NCI-H2029 (cell line): Measurements from ENCODE around the gene GARS1.
"Not testable (repeated sequence)": the region's sequence is repeated elsewhere in the genome, so short reads cannot be mapped to it uniquely, and the experiment has no call there.

ENCODE experiments used
- DNase-seq: peaks from one replicate; lab custom pipeline; 2025; lab: John Stamatoyannopoulos, UW

The GARS1 gene

DNA sequence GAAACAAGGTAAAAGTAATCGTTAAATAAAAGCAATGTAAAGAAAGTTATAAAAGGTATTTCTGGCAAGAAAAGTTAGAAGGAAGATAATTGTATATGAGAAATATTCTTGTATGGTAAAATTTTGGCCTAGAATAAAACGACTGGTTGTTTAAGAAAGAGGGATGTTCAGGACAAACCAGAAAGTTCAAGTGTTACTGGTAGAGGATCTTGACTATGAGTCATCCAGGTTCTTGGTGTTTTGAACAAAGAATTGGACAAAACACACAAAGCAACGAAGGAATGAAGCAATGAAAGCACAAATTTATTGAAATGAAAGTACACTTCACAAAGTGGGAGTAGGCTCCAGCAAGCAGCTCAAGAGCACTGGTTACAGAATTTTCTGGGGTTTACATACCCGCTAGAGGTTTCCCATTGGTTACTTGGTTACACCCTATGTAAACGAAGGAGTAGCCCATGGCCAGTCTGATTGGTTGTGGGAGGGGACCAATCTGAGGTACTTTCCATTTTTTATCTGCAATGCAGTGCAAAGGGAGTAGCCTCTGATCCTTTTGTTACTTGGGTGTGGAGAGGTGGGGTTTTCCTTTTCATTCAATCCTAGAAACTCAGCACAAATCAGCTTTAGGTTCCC is 22.4 kb upstream of the GARS1 start:
- no peak for DNase-seq

DNA sequence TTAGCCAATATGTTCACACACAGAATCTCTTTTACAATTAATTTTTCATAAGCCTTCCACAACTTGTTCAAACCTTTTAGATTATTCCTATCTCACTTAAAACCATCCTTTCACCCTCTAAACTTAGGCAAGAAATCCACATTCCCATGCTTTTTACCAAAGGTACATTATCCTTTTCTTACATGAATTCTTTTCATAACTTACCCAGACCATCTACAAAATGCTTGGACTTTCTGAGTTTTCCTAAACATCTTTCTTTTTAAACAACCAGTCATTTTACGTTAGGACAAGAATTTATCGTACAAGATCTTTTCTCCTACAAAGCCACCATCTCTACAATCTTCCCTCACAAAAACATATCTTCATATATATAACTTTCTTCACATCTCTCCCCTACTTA is 18.8 kb upstream of the GARS1 start:
- DNase-seq = no peak

GRCh38 chr7:30583181-30583580 is 11.5 kb upstream of the GARS1 start:
- no peak for DNase-seq

GRCh38 chr7:30584415-30584814 is 10.3 kb upstream of the GARS1 start:
- DNase-seq = no peak

DNA sequence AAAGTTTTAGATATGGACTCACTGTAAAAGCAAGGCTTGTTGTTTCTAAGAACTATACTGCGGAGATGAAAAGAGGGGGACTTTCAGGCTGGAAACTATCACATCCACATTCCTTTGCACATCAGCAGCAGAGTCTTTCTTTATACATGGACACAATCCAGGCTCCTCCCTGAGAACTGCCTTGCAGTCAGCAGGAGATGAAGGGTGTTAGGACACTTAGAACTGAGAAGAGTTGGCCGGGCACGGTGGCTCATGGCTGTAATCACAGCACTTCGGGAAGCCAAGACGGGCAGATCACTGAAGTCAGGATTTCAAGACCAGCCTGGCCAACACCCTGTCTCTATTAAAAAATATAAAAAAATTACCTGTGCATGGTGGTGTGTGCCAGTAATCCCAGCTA is 9.7 kb upstream of the GARS1 start:
- no peak for DNase-seq

- DNase-seq = no peak
These were observed 9.0 kb upstream of the GARS1 start for GRCh38 chr7:30585675-30586074.

DNA sequence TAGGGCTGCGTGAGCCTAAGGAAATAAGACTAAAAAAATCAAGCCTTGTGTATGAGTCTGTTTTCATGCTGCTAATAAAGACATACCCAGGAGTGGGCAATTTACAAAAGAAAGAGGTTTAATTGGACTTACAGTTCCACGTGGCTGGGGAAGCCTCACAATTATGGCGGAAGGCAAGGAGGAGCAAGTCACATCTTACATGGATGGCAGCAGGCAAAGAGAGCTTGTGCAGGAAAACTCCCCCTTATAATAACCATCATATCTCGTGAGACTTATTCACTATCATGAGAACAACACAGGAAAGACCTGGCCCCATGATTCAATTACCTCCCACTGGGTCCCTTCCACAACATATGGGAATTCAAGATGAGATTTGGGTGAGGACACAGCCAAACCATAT is 7.1 kb upstream of the GARS1 start:
- DNase-seq = not testable (repeated sequence)

DNA sequence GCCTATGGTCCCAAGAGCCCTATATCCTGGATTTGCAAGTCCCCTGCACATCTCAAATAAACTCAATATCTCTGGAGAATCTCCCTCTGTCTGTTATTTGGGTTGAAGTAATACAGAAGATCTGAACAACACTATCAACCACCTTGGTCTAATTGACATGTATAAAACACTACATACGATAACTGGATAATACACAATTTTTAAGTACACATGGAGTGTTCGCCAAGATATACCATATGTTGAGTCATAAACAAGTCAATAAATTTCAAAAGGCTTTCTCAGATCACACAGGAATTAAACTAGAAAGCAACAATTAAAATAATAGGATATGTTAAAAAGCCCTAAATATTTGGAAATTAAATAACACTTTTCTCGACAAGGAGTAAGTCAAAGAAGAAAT is 5.6 kb upstream of the GARS1 start:
- DNase-seq = no peak

DNA sequence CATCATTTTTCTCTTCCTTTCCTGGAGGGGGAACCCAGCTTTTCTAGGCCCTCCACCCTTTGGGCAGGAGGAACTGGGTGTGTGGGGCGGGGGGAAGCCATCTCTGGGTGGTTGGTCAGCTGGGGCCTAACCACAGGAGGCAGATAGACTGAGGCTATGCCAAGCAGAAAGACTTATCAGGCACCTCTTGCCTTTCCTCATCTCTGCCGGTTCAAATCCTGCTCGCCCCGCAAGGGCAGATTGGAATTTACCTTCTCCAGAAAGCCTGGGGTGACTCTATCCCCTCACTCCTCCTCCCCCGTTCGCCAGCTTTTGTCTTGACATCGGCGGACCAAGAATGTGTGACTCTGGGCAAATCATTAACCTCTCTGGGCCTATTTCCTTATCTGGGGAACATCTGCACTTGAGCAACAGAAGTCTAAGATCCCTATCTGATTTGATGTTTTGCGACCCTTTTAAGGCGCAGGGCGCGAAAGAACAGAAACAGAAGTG is 584 bp upstream of the GARS1 start:
- peak; percentile 8 for DNase-seq

- no peak for DNase-seq
These were observed 847 bp downstream of the GARS1 start for GRCh38 chr7:30595436-30596013.

GRCh38 chr7:30596014-30596641 is 1.4 kb downstream of the GARS1 start:
- DNase-seq = no peak

DNA sequence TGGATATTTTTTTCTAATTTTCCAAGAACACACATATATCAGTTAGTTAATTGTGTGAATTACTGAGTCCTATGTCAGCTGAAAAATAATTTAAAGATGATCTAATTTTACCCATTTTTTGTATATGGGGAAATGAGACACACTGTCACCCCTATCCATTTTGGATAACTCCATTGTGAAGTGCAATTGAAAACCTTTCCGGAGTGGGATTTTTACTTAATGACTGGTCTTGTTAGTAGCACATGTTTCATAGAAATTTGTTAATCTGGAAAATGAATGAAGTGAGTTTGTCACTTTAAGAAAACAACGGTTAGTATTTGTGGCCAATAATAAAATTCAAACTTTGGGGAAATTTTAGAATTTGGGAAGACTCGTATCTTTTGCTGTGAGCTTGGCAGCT is 2.0 kb downstream of the GARS1 start:
- no peak for DNase-seq

GRCh38 chr7:30598121-30598876 is 3.6 kb downstream of the GARS1 start:
- no peak for DNase-seq

- DNase-seq = no peak
These were observed 10.2 kb downstream of the GARS1 start for GRCh38 chr7:30604901-30605300.

DNA sequence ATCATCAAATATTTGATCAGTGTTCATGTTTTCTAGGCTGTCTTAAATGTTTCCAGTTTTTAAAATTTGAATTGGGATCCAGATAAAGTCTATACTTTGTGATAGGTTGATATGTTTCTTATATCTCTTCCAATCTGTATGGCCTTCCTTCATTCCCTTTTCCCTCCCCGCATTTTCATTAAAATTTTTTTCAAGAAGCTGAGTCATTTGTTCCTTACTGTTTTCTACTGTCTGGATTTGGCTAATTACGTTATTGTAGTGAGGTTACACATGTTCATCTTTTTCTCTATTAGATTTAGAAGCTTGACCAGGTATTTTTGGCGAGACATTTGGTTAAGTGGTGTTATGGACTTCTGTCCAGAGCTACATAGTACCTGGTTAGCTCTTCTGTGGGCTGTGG is 11.2 kb downstream of the GARS1 start:
- DNase-seq = no peak

GRCh38 chr7:30612658-30613265 is 18.1 kb downstream of the GARS1 start:
- no peak for DNase-seq

- no peak for DNase-seq
These were observed 19.0 kb downstream of the GARS1 start for GRCh38 chr7:30613366-30614325.

DNA sequence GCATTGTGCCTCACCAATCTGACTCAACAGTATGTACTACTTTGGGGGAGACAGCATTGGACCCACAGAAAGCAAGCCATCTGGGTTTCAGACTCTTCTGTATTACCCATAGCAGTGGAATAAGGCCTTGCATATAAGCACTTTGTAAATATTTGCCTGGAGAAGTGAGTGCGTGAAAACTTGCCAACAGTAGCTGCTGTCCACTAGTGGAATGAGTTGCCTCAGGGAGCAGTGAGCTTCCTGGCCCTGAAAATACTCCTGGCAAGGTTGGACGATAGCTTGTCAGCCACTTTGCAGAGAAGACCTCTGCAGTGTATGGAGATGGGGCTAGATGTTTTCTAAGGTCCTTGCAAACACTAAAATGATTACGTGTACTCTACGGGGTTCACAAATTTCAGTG is 21.6 kb downstream of the GARS1 start:
- DNase-seq = no peak

DNA sequence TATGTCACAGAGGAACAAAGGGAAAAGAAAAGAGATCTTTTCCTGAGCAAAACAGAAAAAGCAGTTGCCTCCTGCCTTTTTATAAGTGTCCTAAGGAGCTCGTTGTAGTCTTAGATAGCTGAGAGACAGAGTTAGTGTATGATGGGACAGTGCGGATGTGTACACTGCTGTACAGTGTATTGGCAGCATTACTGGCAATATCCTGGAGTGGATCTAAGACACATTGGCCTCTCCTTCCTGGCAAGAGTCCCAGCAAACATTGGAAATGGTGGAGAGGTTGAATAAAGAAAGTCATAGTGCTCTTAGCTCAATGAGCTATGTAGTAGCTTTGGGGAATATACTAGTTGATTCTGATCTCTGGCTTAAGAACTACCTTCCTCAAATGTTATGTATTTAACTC is 22.7 kb downstream of the GARS1 start:
- peak; percentile 73 for DNase-seq

DNA sequence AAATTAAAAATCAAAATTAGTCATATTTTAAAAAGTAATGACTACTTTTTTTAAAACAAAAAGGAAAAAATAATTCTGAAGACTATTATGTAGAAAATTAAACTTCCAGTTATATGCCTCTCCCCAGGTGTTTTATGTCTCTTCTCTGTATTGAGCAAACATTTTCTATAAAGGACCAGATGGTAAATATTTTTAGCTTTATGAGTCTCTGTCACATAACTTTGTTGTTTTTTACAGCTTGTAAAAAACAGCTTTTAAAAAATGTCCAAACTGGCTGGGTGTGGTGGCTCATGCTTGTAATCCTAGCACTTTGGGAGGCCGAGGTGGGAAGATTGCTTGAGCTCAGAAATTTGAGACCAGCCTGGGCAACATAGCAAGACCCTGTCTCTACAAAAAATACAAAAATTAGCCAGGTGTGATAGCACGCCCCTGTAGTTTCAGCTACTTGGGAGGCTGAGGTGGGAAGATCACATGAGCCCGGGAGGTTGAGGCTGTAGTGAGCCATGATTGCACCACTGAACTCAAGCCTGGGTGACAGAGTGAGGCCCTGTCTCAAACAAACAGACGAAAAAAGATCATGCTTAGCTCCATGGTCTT is 23.5 kb downstream of the GARS1 start:
- DNase-seq = no peak

- DNase-seq = no peak
These were observed 24.3 kb downstream of the GARS1 start for GRCh38 chr7:30618961-30619360.
